SH-SY5Y (cell line): ENCODE data around the gene MBNL2.

Experiments used
- GATA2 ChIP-seq: IDR thresholded peaks from 2 replicates; pipeline ENCODE4 v1.6.1; 2011; ENCODE audit warnings: mild to moderate bottlenecking, low read depth, low read length
- GATA3 ChIP-seq: IDR thresholded peaks from 2 replicates; pipeline ENCODE4 v1.6.1; 2011; ENCODE audit warnings: low read depth, mild to moderate bottlenecking, low read length, moderate library complexity

DNA sequence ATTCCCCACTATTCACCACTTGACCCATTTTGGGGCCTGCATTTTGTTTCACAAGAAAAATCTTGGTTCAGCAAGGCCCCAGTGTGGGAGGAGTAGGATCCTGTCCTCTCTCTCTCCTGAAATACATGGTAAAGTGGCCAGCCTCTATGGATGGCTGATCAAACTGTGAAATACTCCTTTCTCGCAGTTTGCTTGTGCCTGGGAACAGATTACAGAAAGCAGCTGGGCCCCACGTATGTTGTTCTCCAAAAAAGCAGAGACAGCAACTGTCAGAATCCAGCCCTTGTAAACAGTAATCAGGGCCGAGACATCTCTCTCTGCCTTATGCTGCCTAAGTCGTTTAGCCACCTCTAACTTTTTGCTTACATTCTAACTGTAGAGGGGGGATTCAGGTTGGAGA lies 150.8 kb downstream of the MBNL2 start:
- no peak for TF ChIP-seq GATA2
- no peak for TF ChIP-seq GATA3
